Gastroesophageal sphincter (tissue), 4 donors: ENCODE results near the gene DACH1. TPM values are rescaled to one million over a fixed set of nuclear protein-coding genes. Genes with fewer than 3 reads are reported as not detected.
"Not testable (repeated sequence)": the region's sequence is repeated elsewhere in the genome, so short reads cannot be mapped to it uniquely, and the experiment has no call there.

Experiments used
- ATAC-seq: fragments of 150-250 bp; one replicate; pipeline ENCODE4 v1.9.1; 2016; ENCODE audit warnings: mild to moderate bottlenecking, moderate library complexity
- H3K27ac ChIP-seq, 4 donors: fragments of 200-600 bp; sonication (generic) in 3 of 4; 1 replicate in 3 of 4; 2 replicates in 1 of 4; pipeline ENCODE4 v1.5.1; 2016 to 2019
- H3K27me3 ChIP-seq: fragments of 200-600 bp; sonication (generic); one replicate; pipeline ENCODE4 v1.5.1; 2019
- H3K36me3 ChIP-seq, 2 donors: fragments of 200-600 bp; sonication (generic); one replicate each; pipeline ENCODE4 v1.5.1; 2019; ENCODE audit warnings: control low read depth in 1 of 2
- H3K4me1 ChIP-seq, 3 donors: fragments of 200-600 bp; sonication (generic); 1 replicate in 2 of 3; 2 replicates in 1 of 3; pipeline ENCODE4 v1.5.1; 2016 to 2019; ENCODE audit warnings: control low read depth in 2 of 3
- H3K4me3 ChIP-seq, 2 donors: fragments of 200-600 bp; sonication (generic); one replicate each; pipeline ENCODE4 v1.5.1; 2019; ENCODE audit warnings: mild to moderate bottlenecking in 1 of 2, moderate library complexity in 1 of 2
- H3K9me3 ChIP-seq, 3 donors: fragments of 200-600 bp; sonication (generic); one replicate each; pipeline ENCODE4 v1.5.1; 2017 to 2019; ENCODE audit warnings: control low read depth in 2 of 3
- CTCF ChIP-seq, 4 experiments: fragments of 200-600 bp in 2 of 4; fragments of 450-650 bp in 2 of 4; sonication (generic) in 1 of 4; IDR thresholded peaks; one replicate each; pipeline ENCODE4 v1.5.1; 2017 to 2019; ENCODE audit warnings: antibody characterized with exemption in 4 of 4, mild to moderate bottlenecking in 2 of 4, moderate library complexity in 2 of 4
- EP300 ChIP-seq: sonication (generic); formaldehyde crosslinking; IDR thresholded peaks from one replicate; pipeline ENCODE4 v1.6.1; 2017; ENCODE audit warnings: antibody characterized with exemption, mild to moderate bottlenecking
- POLR2A ChIP-seq, 2 donors: fragments of 450-650 bp; IDR thresholded peaks; one replicate each; pipeline ENCODE4 v1.6.1; 2017; ENCODE audit warnings: antibody characterized with exemption in 2 of 2, mild to moderate bottlenecking in 2 of 2, moderate library complexity in 1 of 2
- POLR2AphosphoS5 ChIP-seq: sonication (generic); formaldehyde crosslinking; IDR thresholded peaks from one replicate; pipeline ENCODE4 v1.6.1; 2017; ENCODE audit warnings: antibody characterized with exemption
- WGBS, 2 donors: methylation state at CpG; one replicate each; pipeline ENCODE4 v1.1.5; 2018; ENCODE audit warnings: low coverage in 1 of 2; 5-methylcytosine and 5-hydroxymethylcytosine counted together
- total RNA-seq, 4 donors: library from RNA; depleted of rRNA; stranded (reverse); fragments of >200 nt; gene quantifications; one replicate each; pipeline ENCODE4 v1.1.0, GENCODE V29; 2016

DACH1 gene
- total RNA-seq, 4 donors from 2014 or later, result 1.1 to 2.1 (median 1.7) TPM

- no peak for ATAC-seq
- Histone ChIP-seq H3K4me1 (no peaks in the 10 kb centered on the region), H3K9me3 (no peaks in the 10 kb centered on the region), H3K36me3 (no peaks in the 10 kb centered on the region), H3K27me3 (no peaks in the 10 kb centered on the region), H3K4me3 (no peak overlapping the region), H3K27ac (no peak overlapping the region)
- WGBS, 2 donors, result 97 to 100% methylated on average over 2 of the region's 2 CpGs
- TF ChIP-seq POLR2AphosphoS5 (no peak), CTCF (IDR thresholded peaks at IDR 0.05) (no peak), POLR2A (IDR thresholded peaks at IDR 0.05) (no peak), EP300 (no peak)
These were observed 81.6 kb downstream of the DACH1 start for GRCh38 chr13:71785361-71785760.

- Histone ChIP-seq H3K4me3 (no peak overlapping the region), H3K4me1 (no peaks in the 10 kb centered on the region), H3K36me3 (no peaks in the 10 kb centered on the region), H3K27me3 (no peaks in the 10 kb centered on the region), H3K9me3 (no peaks in the 10 kb centered on the region), H3K27ac (no peak overlapping the region)
- 80 to 87% methylated on average over 3 to 5 of the region's 5 CpGs for WGBS, 2 donors
- ATAC-seq, result no peak
- TF ChIP-seq POLR2AphosphoS5 (no peak), POLR2A (IDR thresholded peaks at IDR 0.05) (no peak), CTCF (IDR thresholded peaks at IDR 0.05) (no peak), EP300 (no peak)
These were observed 86.5 kb downstream of the DACH1 start for GRCh38 chr13:71780546-71780945.

- not testable (repeated sequence) for H3K4me3 ChIP-seq, H3K36me3 ChIP-seq, ATAC-seq, H3K27me3 ChIP-seq, H3K27ac ChIP-seq, H3K4me1 ChIP-seq, H3K9me3 ChIP-seq
- WGBS, 2 donors, result 83 to 90% methylated on average over 7 to 11 of the region's 11 CpGs
These were observed 88.0 kb downstream of the DACH1 start for GRCh38 chr13:71778998-71779397.

GRCh38 chr13:71775966-71776365, 91.0 kb downstream of the DACH1 start:
- TF ChIP-seq EP300, result no peak
- H3K4me1 ChIP-seq, result no peaks in the 10 kb centered on the region
- H3K27me3 ChIP-seq, result no peaks in the 10 kb centered on the region
- H3K9me3 ChIP-seq, result no peaks in the 10 kb centered on the region
- 82 to 88% methylated on average over 1 of the region's 1 CpG for WGBS, 2 donors
- no peak for ATAC-seq
- H3K27ac ChIP-seq, result no peak overlapping the region
- H3K36me3 ChIP-seq, result no peaks in the 10 kb centered on the region
- H3K4me3 ChIP-seq, result no peak overlapping the region

GRCh38 chr13:71774863-71775262, 92.1 kb downstream of the DACH1 start:
- no peaks in the 10 kb centered on the region for H3K27me3 ChIP-seq
- TF ChIP-seq POLR2AphosphoS5 (no peak), POLR2A (IDR thresholded peaks at IDR 0.05) (no peak), CTCF (IDR thresholded peaks at IDR 0.05) (no peak), EP300 (no peak)
- H3K9me3 ChIP-seq, result no peaks in the 10 kb centered on the region
- 91 to 100% methylated on average over 2 to 4 of the region's 4 CpGs for WGBS, 2 donors
- H3K4me3 ChIP-seq, result no peak overlapping the region
- H3K36me3 ChIP-seq, result no peaks in the 10 kb centered on the region
- no peak overlapping the region for H3K27ac ChIP-seq
- no peaks in the 10 kb centered on the region for H3K4me1 ChIP-seq
- no peak for ATAC-seq

- 47 to 55% methylated on average over 4 of the region's 4 CpGs for WGBS, 2 donors
- ATAC-seq, result no peak
- no peaks in the 10 kb centered on the region for H3K27me3 ChIP-seq
- no peak overlapping the region for H3K4me3 ChIP-seq
- no peaks in the 10 kb centered on the region for H3K9me3 ChIP-seq
- no peaks in the 10 kb centered on the region for H3K4me1 ChIP-seq
- TF ChIP-seq CTCF (IDR thresholded peaks at IDR 0.05), result no peak
- no peak for TF ChIP-seq EP300
- no peak for TF ChIP-seq POLR2A (IDR thresholded peaks at IDR 0.05)
- TF ChIP-seq POLR2AphosphoS5, result no peak
- H3K36me3 ChIP-seq, result no peaks in the 10 kb centered on the region
- H3K27ac ChIP-seq, result no peak overlapping the region
These were observed 93.5 kb downstream of the DACH1 start for GRCh38 chr13:71773531-71773930.
